GM18858 (cell line): ENCODE results near the gene ZNF24.

ENCODE experiments used
- ATAC-seq: cut with Tn5 transposase; IDR thresholded peaks from one replicate; pipeline ENCODE4 v1.9.1; 2021; ENCODE audit not compliant: unreplicated experiment

ZNF24 gene

GRCh38 chr18:35343936-35344735 is at the start of gene ZNF24:
TSS of gene ZNF24 (minus strand) at chr18:35344420. CDS start at chr18:35340650, 3,770 bp downstream.
- ATAC-seq: peak; percentile 80

DNA sequence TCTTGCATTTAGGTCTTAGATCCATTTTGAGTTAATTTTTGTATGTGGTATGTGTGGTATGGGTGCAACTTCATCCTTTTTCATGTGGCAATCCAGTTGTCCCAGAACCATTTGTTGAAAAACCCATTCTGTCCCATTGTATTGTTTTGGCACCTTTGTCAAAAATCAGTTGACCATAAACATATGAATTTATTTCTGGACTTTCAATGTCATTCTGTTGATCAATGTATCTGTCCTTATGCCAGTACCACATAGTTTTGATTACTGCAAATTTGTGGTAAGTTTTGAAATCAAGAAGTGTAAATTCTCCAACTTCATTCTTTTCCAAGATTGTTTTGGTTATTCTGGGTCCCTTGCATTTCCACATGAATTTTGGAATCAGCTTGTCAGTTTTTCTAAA is 49.5 kb upstream of the ZNF24 start:
- ATAC-seq: no peak

DNA sequence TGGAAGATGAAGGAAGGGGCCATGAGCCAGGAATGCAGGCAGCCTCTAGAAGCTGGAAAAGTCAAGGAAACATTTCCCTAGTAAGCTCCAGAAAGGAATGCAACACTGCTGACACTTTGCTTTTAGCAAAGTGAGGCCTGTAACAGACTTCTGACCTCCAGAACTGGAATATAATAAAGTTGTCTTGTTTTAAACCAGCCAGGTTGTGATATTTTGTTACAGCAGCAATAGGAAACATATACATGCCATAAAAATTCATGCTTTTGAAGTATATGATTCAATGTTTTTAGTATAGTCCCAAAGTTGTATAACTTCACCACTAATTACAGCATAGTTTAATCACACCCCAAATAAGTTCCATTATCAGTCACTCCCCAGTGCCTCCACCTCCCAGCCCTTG is 48.2 kb upstream of the ZNF24 start:
- ATAC-seq: no peak

DNA sequence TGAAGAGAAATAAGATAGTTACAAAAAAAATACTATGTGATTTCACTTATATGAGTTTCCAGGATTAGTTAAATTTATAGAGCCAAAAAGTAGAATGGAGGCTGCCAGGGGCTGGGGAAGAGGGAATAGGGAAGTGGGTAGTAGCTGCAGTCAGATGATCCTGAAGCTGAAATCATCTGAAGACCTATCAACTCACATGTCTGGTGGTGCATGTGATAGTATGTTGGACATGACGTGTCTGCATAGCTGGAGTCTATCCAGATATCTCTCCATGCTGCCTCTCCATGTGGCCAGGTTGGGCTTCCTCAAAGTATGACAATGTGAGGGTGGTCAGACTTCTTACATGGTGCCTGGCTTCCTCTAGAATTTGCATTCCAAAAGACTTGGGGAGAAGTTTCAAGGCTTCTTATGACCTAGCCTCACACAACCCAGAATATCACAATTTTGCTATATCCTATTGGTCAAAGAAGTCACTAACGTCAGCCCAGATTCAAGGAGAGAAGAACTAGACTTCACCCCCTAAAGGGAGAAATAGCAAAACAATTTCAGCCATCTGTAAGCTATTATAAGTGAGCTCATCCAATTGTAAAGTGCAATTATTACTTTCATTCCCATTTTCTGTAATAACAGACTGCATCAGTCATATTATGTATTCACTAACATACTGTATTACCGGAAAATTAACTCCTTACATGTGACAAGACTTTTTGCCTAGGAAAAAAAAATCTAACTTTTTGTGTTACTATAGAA is 46.9 kb upstream of the ZNF24 start:
- no peak for ATAC-seq

- ATAC-seq: no peak
Measured at GRCh38 chr18:35389095-35389618, 44.9 kb upstream of the ZNF24 start.

GRCh38 chr18:35387152-35387571 is 42.9 kb upstream of the ZNF24 start:
- no peak for ATAC-seq

- ATAC-seq: peak; percentile 83
Measured at GRCh38 chr18:35386600-35387100, 42.4 kb upstream of the ZNF24 start.

GRCh38 chr18:35383136-35383535 is 38.9 kb upstream of the ZNF24 start:
- no peak for ATAC-seq

GRCh38 chr18:35379421-35379820 is 35.2 kb upstream of the ZNF24 start:
- ATAC-seq: no peak

- ATAC-seq: no peak
Measured at GRCh38 chr18:35378574-35378896, 34.3 kb upstream of the ZNF24 start.

DNA sequence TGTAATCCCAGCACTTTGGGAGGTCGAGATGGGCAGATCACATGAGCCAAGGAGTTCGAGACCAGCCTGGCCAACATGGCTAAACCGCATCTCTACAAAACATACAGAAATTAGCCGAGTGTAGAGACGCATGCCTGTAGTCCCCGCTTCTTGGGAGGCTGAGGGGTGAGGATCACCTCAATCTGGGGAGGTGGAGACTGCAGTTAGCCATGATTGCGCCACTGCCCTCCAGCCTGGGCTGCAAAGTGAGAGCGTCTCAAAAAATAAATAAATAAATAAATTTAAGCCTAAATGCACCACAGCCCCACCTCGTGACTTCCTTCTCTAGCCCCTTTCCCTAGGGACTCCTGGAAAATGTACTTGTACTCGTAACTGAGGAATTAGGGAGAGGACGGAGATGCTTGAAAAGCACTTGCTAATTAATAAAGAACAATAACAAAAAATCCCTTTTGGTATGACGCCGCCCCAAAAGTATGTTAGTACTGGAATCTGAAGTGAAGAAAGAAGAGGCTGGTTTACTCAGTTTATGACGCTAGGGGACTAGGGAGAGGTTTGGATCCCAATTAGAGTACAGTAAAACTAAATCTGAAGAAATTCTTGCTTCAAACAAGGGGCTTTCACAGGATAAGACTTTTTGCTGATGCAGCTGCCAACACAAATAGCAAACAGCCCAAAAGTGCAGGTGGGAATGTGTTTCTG is 33.8 kb upstream of the ZNF24 start:
- ATAC-seq: no peak

DNA sequence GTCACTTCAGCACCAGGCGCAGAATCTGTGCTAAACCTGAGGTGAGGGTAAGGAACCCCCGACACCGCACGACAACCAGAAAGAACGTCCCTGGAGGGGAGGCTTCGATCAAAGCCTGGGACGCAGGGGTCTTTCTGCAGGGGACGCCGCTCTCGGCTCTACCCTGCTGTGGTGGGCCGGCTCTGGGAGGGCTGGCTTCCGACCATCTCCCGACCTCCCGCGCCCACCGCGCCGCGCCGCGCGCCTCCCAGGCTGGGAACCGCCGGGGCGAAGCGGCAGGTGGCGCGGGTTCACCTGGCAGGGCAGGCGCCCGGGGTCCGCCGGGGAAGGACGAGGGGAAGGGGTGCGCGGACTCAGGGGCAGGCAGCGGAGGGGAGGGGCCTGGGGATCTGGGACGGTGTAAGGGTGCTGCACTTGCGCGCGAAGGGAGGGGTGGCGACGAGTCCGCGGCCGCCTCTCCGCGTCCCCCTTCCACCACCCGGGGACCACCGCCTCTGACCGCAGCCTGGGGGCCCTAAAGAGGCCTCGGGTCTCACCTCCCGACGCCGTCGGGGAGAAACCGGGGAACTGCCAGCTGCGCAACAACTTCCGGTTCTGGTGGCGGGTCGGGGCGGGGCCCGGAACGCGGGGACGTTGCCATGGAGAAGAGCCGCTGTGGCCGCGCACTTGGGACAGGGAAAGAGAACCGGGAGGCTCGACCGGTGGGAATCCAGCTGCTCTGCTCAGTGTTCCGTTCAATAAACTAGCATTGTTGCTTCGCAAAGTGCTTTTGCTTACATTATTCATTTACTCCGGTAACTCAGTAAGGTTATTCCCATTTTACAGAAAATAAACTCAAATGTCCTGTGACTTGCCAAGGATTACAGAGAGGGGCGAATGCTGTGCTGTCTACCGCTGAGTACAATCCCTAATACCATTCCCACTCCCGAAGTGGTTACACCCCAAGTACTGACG is 32.8 kb upstream of the ZNF24 start, which contains the start of gene ZNF396:
Gene ZNF396 (minus strand): TSS at position 596 of the 954 bp plus-strand sequence. CDS start 3,045 bp downstream, outside the sequence.
- ATAC-seq: peak; percentile 71

GRCh38 chr18:35376393-35376741 is 32.1 kb upstream of the ZNF24 start:
- ATAC-seq: peak; percentile 54

DNA sequence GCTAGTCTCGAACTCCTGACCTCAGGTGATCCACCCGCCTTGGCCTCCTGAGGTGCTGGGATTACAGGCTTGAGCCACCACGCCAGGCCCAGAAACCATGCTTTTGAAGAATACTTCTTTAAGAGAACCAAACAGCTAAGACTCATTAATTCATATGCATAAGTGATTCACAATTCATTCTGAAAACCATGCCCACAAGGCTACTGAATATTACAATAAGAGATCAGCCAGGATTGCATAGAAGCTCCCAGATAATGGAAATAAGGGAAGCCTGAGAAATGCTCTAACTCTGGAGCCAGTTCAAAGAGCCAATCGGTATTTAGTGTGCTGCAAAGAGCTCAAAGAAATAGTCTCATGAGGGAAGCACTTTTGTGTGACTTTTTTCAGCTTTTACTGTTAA is 30.5 kb upstream of the ZNF24 start:
- no peak for ATAC-seq

DNA sequence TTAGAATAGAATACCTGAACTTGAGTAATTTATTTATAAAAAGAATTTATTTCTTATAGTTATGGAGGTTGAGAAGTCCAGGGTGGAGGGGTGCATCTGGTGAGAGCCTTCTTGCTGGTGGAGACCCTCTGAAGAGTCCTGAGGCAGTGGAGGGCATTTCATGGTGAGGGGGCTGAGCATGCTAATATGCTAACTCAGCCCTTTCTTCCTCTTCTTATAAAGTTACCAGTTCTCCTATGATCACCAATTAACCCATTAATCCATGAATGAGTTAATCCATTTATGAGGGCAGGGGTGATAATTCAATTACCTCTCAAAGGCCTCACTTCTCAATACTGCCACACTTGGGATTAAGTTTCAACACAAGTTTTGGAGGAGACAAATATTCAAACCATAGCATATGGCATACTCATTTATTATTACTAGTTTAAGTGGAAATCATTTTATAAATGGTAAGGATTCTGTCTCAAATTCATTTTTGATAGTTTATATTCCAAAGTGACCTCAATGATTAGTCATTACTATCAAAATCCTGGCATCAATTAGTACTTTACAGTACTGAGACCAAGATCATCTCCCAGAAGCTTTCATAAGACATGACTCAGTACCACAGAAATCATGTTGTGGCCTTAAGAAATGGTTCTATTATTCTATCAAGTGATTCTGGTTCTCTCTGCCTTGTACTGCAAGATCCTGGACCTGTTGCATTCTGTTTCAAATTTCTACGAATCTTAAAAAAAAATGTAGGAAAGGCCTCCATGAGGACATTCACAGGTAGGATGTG is 27.4 kb upstream of the ZNF24 start:
- ATAC-seq: no peak

DNA sequence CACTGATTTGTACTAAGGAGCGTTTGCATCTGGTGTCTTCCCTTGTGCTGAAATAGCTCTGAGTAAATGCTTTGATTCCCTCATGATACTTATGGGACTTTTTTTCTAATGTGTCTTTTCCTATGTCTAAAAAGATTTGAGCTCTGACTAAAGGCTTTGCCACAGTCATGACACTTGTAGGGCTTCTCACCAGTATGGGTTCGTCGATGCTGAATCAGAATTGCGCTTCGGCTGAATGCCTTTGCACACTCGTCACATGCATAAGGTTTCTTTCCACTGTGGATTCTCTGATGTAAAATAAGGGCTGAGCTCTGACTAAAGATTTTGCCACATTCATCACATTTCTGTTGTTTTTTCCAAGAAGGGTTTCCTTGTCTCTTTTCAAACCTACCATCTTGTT is 24.9 kb upstream of the ZNF24 start:
- no peak for ATAC-seq

DNA sequence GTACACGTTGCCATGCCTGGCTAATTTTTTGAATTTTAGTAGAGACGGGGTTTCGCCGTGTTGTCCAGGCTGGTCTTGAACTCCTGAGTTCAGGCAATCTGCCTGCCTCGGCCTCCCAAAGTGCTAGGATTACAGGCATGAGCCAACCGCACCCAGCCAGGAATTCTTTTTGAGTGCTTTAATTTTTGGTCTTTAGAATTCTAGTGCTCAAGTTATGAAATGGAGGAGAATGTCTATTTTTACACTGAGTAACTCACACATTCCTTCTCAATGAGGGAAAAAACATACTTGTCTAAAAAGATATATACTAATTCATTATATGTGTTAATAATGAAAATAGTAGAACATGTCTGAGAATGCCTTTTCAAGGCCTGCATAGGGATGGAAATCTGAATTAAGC is 24.4 kb upstream of the ZNF24 start:
- ATAC-seq: no peak

DNA sequence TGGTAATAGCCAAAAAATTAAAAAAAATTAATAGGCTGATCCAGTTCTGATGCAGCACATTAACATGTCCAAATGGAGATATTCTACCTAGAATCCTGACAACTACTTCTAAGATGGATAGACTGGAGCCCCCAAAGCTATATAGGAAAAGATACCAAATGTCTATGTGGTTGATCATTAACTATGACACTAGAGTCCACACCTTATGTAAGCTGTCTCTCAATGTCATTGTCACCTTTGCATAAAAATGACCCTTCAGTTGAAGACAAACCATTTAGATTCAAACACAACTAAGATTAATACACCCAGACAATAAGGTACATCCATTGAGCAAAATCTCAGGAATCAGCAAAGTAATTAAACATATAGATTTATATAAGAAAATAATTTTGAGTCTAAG is 18.3 kb upstream of the ZNF24 start:
- no peak for ATAC-seq

GRCh38 chr18:35361570-35362321 is 17.5 kb upstream of the ZNF24 start:
- no peak for ATAC-seq
